ENCODE measurements around the gene LPIN1. TPM values are rescaled to one million over a fixed set of nuclear protein-coding genes. Genes with fewer than 3 reads are reported as not detected.

LPIN1 gene
- total and polyA plus RNA-seq, 2 of the 13 experiments (the other 11 are each of a cell fraction or from before 2014, with no cell fraction given): 9.7 to 19.4 TPM

DNA sequence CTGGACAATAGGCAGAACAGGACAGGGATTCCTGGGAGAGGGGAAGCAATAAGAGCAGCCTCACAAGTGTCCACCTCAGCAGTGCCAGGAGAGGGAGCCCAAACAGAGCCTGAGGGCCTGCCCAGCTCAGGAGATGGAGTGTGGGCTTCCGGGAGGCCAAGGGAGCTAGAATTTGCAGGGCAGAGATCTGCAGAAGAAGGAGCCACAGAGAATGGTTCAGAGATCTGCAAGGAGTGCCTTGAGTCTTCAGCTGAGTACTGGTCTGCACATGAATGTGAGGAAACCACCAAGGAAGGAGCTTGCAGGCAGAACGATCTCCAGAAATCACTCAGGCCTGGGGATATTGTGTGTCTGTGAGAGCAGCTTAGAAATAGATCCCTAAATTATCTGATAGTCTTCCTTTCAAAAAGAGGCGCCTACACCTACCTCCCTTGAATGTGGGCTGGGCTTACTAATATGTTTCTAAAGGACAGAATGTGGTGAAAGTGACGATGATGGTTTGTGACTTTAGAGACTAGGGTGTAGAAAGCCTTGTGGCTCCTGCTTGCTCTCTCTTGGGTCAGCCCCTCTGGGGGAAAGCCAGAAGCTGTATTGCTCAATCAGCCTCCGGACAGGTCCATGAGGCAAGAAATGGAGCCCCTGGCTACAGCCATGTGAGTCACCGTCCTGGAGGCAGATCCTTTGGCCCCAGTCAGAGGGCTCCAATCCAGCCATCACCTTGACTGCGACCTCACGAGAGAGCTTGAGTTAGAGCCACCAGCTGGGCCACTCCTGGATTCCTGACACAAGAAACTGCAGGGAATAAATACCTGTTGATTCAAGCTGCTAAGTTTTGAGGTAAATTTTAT lies 7.6 kb upstream of the LPIN1 start (continued):
- TF ChIP-seq ISX (CRISPR knock-in tag; conservative IDR thresholded peaks at IDR 0.05): no peak
- 0 out of 2 replicates have a peak, but pooled peaks have one; percentile 18 for TF ChIP-seq FOSL1 (CRISPR knock-in tag; IDR thresholded peaks at IDR 0.05; ENCODE audit: borderline replicate concordance)
- TF ChIP-seq, protein P1, sequence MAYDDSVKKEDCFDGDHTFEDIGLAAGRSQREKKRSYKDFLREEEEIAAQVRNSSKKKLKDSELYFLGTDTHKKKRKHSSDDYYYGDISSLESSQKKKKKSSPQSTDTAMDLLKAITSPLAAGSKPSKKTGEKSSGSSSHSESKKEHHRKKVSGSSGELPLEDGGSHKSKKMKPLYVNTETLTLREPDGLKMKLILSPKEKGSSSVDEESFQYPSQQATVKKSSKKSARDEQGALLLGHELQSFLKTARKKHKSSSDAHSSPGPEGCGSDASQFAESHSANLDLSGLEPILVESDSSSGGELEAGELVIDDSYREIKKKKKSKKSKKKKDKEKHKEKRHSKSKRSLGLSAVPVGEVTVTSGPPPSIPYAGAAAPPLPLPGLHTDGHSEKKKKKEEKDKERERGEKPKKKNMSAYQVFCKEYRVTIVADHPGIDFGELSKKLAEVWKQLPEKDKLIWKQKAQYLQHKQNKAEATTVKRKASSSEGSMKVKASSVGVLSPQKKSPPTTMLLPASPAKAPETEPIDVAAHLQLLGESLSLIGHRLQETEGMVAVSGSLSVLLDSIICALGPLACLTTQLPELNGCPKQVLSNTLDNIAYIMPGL (CRISPR knock-in tag; IDR thresholded peaks at IDR 0.05; ENCODE audit: borderline replicate concordance in 1 of 2, low read depth in 1 of 2): peak in 1 of 2 experiments; percentile 66; a peak in 2 of 4 replicates
- no peak for TF ChIP-seq ZNF556 (CRISPR knock-in tag; IDR thresholded peaks at IDR 0.05; ENCODE audit: borderline replicate concordance)
- TF ChIP-seq, protein P2, sequence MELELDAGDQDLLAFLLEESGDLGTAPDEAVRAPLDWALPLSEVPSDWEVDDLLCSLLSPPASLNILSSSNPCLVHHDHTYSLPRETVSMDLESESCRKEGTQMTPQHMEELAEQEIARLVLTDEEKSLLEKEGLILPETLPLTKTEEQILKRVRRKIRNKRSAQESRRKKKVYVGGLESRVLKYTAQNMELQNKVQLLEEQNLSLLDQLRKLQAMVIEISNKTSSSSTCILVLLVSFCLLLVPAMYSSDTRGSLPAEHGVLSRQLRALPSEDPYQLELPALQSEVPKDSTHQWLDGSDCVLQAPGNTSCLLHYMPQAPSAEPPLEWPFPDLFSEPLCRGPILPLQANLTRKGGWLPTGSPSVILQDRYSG (CRISPR knock-in tag; IDR thresholded peaks at IDR 0.05): no peak
- no peak for TF ChIP-seq EHMT2 (IDR thresholded peaks at IDR 0.05; ENCODE audit: borderline replicate concordance, low read depth, low read length)
- TF ChIP-seq ZNF781 (CRISPR knock-in tag; IDR thresholded peaks at IDR 0.05; ENCODE audit: borderline replicate concordance, not compliant biosample characterization): peak; percentile 75
- TF ChIP-seq, protein P3, sequence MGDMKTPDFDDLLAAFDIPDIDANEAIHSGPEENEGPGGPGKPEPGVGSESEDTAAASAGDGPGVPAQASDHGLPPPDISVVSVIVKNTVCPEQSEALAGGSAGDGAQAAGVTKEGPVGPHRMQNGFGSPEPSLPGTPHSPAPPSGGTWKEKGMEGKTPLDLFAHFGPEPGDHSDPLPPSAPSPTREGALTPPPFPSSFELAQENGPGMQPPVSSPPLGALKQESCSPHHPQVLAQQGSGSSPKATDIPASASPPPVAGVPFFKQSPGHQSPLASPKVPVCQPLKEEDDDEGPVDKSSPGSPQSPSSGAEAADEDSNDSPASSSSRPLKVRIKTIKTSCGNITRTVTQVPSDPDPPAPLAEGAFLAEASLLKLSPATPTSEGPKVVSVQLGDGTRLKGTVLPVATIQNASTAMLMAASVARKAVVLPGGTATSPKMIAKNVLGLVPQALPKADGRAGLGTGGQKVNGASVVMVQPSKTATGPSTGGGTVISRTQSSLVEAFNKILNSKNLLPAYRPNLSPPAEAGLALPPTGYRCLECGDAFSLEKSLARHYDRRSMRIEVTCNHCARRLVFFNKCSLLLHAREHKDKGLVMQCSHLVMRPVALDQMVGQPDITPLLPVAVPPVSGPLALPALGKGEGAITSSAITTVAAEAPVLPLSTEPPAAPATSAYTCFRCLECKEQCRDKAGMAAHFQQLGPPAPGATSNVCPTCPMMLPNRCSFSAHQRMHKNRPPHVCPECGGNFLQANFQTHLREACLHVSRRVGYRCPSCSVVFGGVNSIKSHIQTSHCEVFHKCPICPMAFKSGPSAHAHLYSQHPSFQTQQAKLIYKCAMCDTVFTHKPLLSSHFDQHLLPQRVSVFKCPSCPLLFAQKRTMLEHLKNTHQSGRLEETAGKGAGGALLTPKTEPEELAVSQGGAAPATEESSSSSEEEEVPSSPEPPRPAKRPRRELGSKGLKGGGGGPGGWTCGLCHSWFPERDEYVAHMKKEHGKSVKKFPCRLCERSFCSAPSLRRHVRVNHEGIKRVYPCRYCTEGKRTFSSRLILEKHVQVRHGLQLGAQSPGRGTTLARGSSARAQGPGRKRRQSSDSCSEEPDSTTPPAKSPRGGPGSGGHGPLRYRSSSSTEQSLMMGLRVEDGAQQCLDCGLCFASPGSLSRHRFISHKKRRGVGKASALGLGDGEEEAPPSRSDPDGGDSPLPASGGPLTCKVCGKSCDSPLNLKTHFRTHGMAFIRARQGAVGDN (CRISPR knock-in tag; IDR thresholded peaks at IDR 0.05): peak; percentile 48; the same call in 1 of the 2 replicates
- TF ChIP-seq MZF1 (CRISPR knock-in tag; IDR thresholded peaks at IDR 0.05; ENCODE audit: borderline replicate concordance): no peak
- TF ChIP-seq, protein P4, sequence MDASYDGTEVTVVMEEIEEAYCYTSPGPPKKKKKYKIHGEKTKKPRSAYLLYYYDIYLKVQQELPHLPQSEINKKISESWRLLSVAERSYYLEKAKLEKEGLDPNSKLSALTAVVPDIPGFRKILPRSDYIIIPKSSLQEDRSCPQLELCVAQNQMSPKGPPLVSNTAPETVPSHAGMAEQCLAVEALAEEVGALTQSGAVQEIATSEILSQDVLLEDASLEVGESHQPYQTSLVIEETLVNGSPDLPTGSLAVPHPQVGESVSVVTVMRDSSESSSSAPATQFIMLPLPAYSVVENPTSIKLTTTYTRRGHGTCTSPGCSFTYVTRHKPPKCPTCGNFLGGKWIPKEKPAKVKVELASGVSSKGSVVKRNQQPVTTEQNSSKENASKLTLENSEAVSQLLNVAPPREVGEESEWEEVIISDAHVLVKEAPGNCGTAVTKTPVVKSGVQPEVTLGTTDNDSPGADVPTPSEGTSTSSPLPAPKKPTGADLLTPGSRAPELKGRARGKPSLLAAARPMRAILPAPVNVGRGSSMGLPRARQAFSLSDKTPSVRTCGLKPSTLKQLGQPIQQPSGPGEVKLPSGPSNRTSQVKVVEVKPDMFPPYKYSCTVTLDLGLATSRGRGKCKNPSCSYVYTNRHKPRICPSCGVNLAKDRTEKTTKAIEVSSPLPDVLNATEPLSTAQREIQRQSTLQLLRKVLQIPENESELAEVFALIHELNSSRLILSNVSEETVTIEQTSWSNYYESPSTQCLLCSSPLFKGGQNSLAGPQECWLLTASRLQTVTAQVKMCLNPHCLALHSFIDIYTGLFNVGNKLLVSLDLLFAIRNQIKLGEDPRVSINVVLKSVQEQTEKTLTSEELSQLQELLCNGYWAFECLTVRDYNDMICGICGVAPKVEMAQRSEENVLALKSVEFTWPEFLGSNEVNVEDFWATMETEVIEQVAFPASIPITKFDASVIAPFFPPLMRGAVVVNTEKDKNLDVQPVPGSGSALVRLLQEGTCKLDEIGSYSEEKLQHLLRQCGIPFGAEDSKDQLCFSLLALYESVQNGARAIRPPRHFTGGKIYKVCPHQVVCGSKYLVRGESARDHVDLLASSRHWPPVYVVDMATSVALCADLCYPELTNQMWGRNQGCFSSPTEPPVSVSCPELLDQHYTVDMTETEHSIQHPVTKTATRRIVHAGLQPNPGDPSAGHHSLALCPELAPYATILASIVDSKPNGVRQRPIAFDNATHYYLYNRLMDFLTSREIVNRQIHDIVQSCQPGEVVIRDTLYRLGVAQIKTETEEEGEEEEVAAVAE (CRISPR knock-in tag; IDR thresholded peaks at IDR 0.05; ENCODE audit: borderline replicate concordance): no peak
- TF ChIP-seq FLYWCH1 (CRISPR knock-in tag; IDR thresholded peaks at IDR 0.05): no peak
- TF ChIP-seq ZNF567 (CRISPR knock-in tag; IDR thresholded peaks at IDR 0.05; ENCODE audit: borderline replicate concordance): no peak
- peak; percentile 96 for TF ChIP-seq CEBPG (CRISPR knock-in tag; IDR thresholded peaks at IDR 0.05)
- no peak for TF ChIP-seq ZNF3 (CRISPR knock-in tag; IDR thresholded peaks at IDR 0.05)
- TF ChIP-seq ZNF703 (CRISPR knock-in tag; IDR thresholded peaks at IDR 0.05; ENCODE audit: borderline replicate concordance): no peak
